ENCODE results near the gene WDR33.

- no peak for TF ChIP-seq POLR2A (IDR thresholded peaks at IDR 0.05; ENCODE audit: low read depth, low read length)
- TF ChIP-seq SPI1 (IDR thresholded peaks at IDR 0.05; ENCODE audit: low read depth, low read length): no peak
- TF ChIP-seq POLR2AphosphoS5 (IDR thresholded peaks at IDR 0.05; ENCODE audit: low read depth, low read length): no peak
- no peak for TF ChIP-seq PAX5 (IDR thresholded peaks at IDR 0.05; ENCODE audit: insufficient read depth, low read length, severe bottlenecking)
- TF ChIP-seq TAF1 (IDR thresholded peaks at IDR 0.05; ENCODE audit: low read depth, low read length): no peak
Measured at GRCh38 chr2:127783101-127783500, 27.9 kb downstream of the WDR33 start.
